CD4-positive, alpha-beta T cell treated with Interleukin-1 beta for 1 hour (primary cell): ENCODE measurements around the gene GARIN3.
A peak's percentile ranks its signal among the peaks of the same experiment; 100 is the strongest.
"Not testable (repeated sequence)": the region's sequence is repeated elsewhere in the genome, so short reads cannot be mapped to it uniquely, and the experiment has no call there.

Experiments used
- DNase-seq, 2 donors: peaks; one replicate each; pipeline ENCODE4 v3.0.0-alpha.2; 2020 to 2022

Gene GARIN3

DNA sequence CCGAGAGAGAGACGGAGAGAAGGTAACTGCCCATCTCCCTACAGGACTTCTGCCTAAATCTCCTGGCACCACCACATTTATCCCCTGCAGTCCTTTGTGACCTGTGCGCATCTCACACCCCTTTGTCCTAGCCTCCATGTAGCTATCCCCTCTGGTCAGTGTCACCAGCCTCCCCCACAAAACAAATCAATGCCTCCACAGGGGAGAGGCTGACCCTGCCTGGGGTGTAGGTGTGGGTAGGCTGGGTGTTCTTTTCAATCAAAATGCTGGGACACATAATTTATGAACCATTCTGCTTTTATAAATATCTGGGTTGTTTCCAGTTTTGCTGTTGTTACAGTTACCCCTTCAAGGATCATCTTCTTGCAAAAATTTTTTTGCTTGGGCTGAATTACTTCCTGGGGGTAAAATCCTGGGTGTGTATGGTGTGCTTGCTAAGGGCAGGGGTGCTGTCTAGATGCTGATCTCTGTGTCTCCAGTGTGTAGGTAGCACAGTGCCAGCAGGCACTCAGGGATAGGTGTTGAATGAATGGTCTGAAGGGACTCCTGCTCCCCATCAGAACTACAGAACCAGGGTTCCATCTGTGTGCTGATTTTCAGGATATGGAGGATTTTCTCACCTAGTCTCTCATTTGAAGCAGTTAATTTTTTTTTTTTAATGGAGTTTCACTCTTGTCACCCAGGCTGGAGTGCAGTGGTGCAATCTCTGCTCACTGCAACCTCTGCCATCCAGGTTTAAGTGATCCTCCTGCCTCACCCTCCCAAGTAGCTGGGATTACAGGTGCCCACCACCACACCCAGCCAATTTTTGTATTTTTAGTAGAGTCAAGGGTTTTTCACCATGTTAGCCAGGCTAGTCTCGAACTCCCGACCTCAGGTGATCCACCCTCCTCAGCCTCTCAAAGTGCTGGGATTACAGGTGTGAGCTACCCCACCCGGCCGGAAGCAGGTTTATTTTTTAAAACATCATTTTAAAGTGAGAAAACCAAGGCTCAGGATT lies at the start of gene GARIN3:
Gene GARIN3, minus strand, starts transcription at position 51 of the 1,000 bp plus-strand sequence. CDS start 96 bp downstream, outside the sequence.
- no peak for DNase-seq

DNA sequence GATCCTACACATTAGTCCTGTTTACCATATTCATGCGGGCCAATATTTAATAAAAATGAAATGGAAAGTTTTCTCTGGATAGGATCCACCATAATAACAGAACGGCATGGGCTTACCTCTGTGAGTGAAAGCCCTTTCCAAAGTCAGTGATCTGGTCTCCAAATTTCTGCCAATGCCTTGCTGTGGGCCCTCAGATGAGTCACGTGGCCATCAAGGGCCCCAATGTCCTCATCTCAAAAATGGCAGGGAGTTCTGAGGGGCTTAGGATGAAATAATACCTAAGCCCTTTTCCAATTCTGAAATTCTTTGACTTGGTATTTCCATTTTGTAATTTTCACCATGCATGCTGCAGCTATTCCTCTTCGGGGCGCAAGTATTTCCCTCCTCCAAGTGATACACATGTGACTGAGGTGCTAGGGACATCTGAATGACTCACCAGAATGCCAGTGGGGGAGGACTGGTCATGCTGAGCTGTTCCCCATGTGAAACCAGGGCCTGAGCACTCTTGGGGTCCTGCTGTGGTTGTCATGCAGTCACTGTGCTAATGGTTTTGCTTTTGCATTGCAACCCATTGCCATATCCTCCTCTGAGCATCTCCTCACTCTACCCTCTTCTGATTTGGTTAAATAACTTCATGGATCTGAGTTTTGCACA lies 49.6 kb upstream of the GARIN3 start:
- DNase-seq = no peak

DNA sequence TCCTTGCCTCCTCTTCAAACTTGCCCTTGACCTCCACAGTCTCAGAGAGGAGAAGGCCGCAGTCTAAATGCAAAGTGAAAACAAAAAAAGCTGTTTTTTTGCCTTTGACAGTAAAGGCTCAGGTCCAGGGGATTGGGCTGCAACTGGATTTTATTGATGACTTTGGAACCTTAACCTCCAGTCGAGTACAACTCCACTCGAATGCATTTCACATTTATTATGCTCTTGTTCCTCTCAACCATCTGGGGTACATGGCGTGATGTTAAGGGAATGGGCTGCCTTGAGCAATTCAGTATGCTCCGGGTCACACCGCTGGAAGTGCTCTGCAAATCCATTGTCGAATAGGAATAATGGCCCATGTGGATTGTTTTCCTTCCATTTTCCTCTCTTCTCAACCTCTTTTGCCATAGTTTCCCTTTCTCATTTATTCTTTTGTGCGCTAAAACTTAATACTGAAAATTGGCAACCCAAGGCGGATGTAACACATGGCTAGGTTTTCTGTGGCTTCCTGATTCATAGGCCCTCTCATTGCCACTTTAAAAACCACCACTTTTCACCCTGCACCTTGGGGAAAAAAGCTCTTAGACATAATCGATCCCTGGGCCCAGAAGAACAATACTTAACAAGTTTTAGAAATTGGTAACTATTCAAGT lies 48.9 kb upstream of the GARIN3 start:
- peak in 1 of 2 donors; percentile 62 for DNase-seq

DNA sequence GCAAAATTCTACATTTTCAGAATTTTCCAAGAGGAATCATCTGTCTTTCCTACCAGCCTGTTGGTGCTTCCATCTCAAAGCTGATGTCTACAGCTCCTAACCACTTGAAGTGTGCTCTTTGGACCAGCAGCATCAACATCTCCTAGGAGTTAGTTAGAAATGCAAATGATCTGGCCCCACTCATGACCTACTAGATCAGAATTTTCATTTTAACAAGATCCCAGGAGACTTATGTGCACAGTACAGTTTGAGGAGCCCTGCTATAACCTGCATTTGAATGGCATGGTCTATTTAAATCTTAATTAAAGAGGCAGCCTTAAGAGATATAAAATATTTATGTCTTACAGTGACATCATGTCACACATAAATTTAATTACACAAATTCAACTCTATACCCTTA lies 48.4 kb upstream of the GARIN3 start:
- no peak for DNase-seq

DNA sequence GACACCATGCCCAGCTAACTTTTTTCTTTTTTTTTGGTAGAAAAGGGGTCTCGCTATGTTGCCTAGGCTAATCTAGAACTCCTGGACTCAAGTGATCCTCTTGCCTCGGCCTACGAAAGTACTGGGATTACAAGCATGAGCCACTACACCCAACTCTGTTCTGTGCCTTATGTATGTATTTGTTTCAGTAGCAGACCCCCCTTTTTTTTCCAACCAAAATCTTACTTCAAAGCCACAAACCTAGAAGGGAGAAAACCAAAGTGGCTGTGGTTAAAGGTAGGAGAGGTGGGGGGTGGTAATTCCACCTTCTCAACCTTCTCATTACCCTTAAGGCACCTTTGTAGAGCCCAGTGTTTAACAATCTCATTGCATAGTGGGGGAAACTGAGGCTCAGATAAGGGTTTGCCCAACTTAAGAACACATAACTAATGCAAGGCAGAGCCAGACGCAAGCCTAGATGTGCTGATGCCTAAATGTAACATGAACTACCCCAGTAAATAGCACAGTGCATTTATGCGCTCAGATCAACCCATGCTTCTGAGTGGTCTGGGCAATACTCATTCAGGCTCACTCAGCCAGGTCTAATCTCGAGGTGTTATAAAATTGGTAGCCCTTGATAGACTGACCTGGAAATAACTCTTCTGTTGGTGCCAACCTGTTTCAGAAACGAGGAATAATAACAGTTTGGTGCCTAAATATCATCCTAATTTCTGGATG lies 47.6 kb upstream of the GARIN3 start:
- no peak for DNase-seq

DNA sequence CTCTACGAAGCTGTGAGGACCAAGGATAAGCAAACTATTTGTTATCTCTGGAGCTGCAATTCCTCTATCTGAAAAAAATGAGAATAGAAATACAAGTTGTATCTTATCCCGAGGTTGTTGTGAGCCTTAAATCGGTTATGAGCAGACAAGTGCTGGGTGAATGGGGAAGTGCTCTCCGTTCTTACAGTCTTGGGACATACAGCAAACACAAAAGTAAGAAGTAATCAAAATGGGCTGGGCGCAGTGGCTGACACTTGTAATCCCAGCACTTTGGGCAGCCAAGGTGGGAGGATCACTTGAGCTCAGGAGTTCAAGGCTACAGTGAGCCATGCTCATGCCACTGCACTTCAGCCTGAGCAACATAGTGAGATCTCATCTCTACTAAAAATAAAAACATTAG lies 46.2 kb upstream of the GARIN3 start:
- DNase-seq = no peak

DNA sequence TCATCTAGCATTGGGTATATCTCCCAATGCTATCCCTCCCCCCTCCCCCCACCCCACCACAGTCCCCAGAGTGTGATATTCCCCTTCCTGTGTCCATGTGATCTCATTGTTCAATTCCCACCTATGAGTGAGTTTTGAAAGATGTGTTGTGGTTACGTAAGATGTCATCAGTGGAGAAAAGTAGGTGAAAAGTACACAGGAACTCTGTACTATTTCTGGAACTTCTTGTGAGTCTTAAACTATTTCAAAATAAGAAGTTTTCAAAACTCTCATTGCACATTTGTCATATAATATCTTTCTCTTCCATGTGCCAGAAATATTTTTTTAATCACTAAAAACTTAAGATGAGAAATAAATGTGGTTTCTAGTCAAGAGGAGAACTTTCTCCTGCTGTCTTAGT lies 44.6 kb upstream of the GARIN3 start:
- peak in 1 of 2 donors; percentile 55 for DNase-seq

DNA sequence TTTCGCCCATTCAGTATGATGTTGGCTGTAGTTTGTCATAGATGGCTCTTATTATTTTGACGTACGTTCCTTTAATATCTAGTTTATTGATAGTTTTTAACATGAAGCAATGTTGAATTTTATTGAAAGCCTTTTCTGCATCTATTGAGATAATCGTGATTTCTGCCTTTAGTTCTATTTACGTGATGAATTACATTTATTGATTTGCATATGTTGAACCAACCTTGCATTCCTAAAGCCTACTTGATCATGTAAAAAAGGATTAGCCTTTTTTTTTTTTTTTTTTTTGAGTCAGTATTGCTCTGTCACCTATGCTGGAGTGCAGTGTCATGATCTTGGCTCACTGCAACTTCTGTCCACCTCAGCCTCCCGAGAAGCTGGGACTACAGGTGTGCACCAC lies 39.6 kb upstream of the GARIN3 start:
- no peak for DNase-seq

DNA sequence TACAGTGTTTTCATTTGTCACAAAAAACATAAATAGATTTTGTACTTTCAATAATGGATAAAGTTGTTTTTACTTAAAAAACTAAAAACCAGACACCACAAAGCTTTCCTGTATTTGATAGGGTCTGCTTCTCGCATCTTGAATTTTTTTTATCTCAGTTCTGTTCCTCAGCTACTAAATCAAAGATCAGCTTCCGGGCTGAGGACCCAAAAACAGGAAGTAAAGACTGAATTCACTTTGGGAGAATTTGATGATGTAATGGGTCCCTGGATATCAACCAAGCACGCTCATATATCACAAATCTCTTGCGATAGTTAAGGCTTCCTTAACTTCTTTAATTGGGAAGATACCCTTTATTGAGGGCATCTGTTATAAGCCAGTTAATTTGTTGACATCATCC lies 38.7 kb upstream of the GARIN3 start:
- peak; percentile 34 to 66 for DNase-seq

DNA sequence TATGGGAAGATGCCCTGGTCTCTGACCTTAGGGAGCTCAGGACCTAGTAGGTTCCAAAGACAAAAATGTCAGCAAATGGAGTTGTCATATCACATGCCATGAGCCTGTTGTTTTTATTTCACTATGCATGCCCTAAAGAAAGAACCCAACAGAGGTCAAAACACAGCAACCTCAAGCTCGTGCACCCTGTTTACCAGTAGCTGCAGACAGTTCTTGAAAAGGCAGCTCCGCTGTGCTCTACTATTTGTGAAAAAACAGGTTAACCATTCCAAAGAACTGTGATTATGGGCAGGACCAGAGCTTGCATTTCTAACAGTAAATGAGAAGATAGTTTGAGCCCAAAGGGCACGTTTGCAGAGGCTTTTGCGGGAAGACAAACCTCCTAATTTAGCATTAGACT lies 37.4 kb upstream of the GARIN3 start:
- DNase-seq = no peak

DNA sequence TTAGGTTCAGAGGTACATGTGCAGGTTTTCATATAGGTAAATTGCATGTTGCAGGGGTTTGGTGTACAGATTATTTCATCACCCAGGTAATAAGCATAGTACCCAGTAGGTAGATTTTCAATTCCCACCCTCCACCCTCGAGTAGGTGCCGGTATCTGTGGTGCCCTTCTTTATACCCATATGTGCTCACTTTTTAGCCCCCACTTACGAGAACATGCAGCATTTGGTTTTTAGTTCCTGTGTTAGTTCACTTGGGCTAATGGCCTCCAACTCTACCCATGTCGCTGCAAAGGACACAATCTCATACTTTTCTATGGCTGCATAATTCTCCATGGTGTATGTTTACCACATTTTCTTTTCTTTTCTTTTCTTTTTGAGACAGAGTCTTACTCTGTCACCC lies 35.8 kb upstream of the GARIN3 start:
- no peak for DNase-seq

DNA sequence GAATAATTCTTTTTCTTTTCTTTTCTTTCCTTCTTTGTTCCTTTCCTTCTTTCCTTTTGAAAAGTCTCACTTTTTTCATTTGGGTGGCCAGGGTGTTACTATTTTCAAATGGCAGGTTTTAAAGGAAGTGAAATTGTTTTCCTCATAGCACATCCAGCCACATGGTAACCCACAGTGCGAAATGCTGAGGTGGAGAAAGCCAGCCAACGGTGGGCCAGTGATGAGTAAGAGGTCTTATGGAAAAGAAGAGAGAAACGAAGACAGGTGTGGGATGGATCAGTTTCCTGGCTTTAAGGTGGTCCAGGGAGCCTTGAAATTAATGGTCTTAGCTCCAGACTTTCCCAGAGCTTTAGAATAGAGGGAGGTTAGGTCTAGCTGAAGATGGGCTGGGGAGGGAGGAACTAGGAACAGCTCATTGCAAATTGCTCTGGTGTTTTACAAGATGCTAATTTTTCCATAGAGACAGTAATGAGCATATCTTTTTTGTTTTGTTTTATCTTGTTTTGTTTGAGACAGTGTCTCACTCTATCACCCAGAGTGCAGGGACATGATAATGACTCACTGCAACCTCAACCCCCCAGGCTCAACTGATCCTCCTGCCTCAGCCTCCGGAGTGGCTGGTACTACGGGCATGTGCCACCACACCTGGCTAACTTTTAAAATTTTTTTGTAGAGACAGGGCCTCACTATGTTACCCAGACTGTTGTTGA lies 32.4 kb upstream of the GARIN3 start:
- peak; percentile 50 to 64 for DNase-seq

DNA sequence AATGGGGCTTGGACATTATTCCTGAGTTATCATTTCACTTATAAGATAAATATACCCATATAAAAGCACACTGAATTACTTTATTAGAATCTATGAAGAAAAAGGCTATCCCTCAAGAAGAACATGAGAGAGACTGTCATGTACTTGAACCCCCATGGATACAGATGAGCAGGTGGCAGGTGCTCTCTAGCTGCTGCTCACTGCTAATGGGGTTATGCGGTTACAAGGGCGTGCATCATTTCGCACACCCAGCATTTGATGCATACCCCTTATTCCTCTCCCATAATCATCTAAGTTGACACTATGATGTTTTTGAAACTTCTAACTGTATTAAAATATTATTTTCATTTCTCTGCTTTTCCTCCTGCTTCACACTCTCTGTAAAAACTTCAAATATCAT lies 31.0 kb upstream of the GARIN3 start:
- DNase-seq = peak; percentile 31 to 57

DNA sequence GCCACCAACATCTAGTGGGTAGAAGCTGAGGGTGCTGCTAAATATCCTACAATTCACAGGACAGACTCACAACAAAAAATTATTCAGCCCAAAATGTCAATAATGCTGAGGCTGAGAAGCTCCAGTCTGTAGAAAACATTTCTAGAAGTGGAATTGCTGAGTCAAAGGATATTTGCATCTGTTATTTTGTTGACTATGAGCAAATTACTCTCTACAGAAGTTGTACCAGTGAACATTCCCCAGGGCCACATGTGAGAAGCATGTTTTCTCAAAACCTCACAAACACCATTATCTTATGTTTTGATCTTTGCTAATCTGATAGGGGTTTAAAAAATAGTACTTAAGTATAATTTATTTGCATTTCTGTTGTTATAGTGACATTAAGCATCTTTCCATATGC lies 30.0 kb upstream of the GARIN3 start:
- peak in 1 of 2 donors; percentile 64 for DNase-seq

DNA sequence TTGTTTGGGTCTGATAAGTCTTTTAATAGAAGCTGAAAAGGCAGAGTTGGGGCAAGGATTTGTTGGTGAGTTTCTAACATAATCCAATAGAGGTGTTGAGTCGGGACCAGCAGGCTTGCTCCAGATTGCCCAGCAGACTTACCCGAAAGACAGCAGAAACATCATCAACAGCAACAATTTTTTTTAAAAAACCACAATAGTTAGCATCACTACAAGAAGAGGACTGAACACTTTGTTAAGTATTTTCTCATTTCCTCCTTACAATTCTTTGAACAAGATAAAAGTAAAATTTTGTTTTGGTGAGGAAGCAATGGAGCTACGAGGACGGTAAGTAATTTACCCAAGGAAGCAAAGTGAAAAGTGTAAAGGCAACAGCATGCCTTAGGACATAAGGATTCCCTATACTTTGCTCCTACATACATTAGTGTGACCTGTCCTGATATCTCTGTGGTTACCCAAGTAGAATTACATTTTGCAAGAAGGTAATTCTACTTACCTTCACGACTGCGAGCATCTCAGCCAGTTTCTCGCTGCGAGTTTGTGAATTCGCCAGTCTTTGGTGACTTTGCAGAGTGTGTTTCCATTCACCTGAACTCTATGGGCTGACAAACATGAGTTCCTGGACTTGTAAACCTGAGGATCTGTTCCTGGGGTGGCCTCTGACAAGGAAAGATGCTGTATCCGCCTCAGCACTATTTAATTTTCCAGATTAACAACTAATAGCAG lies 27.8 kb upstream of the GARIN3 start:
- peak; percentile 53 to 63 for DNase-seq

DNA sequence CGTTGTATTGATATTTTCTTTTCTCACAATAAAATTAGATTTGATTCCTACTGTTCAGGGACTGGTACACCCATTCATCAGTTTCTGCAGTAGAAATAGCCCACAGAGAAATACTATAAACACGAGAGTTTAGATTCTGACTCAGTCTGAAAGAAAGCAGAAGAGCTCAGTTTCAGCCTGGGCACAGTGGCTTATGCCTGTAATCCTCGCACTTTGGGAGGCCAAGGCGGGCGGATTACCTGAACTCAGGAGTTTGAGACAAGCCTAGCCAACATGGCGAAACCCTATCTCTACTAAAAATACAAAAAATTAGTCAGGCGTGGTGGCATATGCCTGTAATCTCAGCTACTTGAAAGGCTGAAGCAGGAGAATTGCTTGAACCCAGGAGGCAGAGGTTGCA lies 23.2 kb upstream of the GARIN3 start:
- no peak for DNase-seq

DNA sequence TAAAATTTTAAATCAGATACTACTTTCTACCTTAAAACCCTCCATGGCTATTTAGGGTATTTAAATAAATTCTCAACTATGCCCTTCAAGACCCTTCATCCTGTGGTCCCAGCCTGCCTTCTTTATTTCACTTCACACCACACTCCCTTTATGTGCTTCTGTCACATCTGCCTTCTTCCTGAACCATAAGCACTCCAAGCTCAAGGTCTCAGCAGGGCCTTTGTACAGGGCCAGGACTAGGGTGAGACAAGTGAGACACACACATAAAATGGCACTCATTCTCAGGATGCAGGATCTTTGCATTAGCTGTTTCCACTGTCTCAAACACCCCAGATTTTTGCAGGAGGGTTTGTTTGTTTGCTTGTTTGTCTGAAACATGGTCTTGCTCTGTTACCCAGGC lies 22.2 kb upstream of the GARIN3 start:
- DNase-seq = no peak

DNA sequence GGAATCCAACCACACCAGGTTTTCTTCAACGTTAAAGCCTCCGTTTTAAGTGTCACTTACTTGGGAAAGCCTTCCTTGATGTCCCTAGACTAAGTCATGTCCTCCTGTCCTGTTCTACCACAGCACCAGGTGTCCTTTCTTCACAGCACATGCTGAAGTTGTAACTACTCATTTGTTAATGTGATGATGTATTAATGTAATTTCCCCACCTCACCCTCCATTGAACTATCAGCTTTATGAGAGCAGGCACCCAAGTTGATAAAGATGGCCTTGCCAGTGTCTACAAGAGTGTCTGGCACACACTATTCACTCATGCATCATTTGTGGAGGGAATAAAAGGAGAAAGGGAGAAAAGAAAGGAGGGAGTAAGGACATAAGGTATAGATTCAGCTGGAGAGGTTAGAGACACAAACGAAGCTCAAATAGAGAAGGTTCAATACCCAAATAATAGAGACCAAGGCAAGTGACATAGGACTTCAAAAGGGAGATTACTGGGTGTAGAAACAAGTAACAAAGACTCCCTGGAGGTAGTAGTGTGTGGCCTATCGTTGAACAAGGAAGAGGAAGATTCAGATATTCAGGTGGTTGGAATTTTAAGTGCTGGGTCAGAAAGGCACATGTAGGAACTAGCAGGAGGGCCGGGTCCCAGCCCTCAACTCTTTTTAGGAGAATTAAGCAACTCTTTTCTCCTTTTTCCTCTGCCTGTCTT lies 21.1 kb upstream of the GARIN3 start:
- DNase-seq = no peak

DNA sequence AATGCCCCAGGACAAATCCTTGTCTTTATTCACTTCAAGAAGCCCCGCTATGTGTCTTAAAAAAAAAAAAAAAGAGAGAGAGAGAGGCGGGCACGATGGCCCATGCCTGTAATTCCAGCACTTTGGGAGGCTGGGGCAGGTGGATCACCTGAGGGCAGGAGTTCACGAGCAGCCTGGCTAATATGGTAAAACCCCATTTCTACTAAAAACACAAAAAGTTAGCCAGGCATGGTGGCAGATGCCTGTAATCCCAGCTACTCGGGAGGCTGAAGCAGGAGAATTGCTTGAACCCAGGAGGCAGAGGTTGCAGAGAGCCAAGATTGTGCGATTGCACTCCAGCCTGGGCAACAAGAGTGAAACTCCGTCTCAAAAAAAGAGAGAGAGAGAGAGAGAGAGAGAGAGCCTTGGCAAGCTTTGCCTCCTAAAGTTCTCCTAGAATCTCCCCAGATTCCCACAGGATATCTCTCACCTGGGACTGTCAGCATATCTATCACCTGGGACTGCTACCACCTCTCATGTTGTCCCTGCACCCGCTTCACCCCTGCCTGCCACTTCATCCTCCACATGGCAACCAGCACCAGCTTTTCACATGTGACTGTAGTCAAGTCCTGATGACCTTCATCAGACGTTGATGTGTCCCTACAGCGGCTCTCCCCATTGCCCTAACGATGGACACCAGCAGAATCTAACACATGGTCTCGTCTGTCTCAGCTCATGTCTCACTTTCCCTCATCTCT lies 20.4 kb upstream of the GARIN3 start:
- DNase-seq = no peak

DNA sequence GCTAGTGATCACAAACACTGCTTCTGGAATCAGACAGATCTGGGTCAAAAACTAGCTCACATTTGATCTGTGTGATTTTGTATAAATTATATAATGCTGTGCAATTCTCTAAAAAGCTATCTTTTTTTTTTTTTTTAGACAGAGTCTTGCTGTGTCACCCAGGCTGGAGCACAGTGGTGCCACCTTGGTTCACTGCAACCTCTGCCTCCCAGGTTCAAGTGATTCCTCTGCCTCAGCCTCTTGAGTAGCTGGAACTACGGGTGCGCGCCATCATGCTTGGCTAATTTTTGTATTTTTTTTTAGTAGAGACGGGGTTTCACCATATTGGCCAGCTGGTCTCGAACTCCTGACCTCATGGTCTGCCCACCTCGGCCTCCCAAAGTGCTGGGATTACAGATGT lies 19.1 kb upstream of the GARIN3 start:
- DNase-seq = not testable (repeated sequence)
